A673 (cell line): ENCODE measurements around the gene SUGP2. TPM values are rescaled to one million over a fixed set of nuclear protein-coding genes. Genes with fewer than 3 reads are reported as not detected.

Experiments
- BruUV-seq: library from RNA; stranded (reverse); fragments of 400-500 nt; replicated peaks from 2 replicates; lab custom pipeline; 2021; lab: Mats Ljungman, UMichigan
- CTCF ChIA-PET: fragments of 300-600 bp; sonication (Branson Sonifier 250); formaldehyde crosslinking; loops from one replicate; lab custom pipeline; 2022; ENCODE audit warnings: antibody characterized with exemption; lab: Charles Lee
- POLR2A ChIA-PET: fragments of 300-600 bp; sonication (Branson Sonifier 250); formaldehyde crosslinking; loops from one replicate; lab custom pipeline; 2022; ENCODE audit warnings: antibody characterized with exemption; ENCODE audit not compliant: low non-redundant PET; lab: Charles Lee
- DNase-seq: peaks from one replicate; pipeline ENCODE4 v3.0.0-alpha.2; 2015; ENCODE audit warnings: low spot score
- H3K27ac ChIP-seq: fragments of 200-600 bp; sonication (generic); 2 replicates; pipeline ENCODE4 v1.5.1; 2016; ENCODE audit warnings: mixed run types, low read depth, mild to moderate bottlenecking, mixed read lengths, antibody characterized with exemption, low read length; ENCODE audit not compliant: poor library complexity, severe bottlenecking
- H3K27me3 ChIP-seq: fragments of 200-600 bp; sonication (generic); replicated peaks from 2 replicates; pipeline ENCODE4 v1.6.1; 2017; ENCODE audit warnings: mixed run types, low read depth, mild to moderate bottlenecking, mixed read lengths, antibody characterized with exemption, low read length; ENCODE audit not compliant: insufficient read depth, poor library complexity
- H3K36me3 ChIP-seq: fragments of 200-600 bp; sonication (generic); 2 replicates; pipeline ENCODE4 v1.6.1; 2016; ENCODE audit warnings: mixed run types, mild to moderate bottlenecking, mixed read lengths, antibody characterized with exemption, low read length; ENCODE audit not compliant: insufficient read depth, poor library complexity, severe bottlenecking
- H3K4me1 ChIP-seq: fragments of 200-600 bp; sonication (generic); 2 replicates; pipeline ENCODE4 v1.6.1; 2017; ENCODE audit warnings: mixed run types, mild to moderate bottlenecking, mixed read lengths, antibody characterized with exemption, low read length; ENCODE audit not compliant: insufficient read depth, poor library complexity, severe bottlenecking
- H3K4me3 ChIP-seq: fragments of 200-600 bp; sonication (generic); 2 replicates; pipeline ENCODE4 v1.5.1; 2016; ENCODE audit warnings: low read depth, mixed run types, mild to moderate bottlenecking, mixed read lengths, low read length; ENCODE audit not compliant: poor library complexity, severe bottlenecking
- H3K9me3 ChIP-seq: fragments of 200-600 bp; sonication (generic); 2 replicates; pipeline ENCODE4 v1.6.1; 2016; ENCODE audit warnings: mixed run types, low read depth, mild to moderate bottlenecking, mixed read lengths, antibody characterized with exemption, low read length; ENCODE audit not compliant: poor library complexity, severe bottlenecking
- EZH2 ChIP-seq: fragments of 200-600 bp; sonication (generic); IDR thresholded peaks from 2 replicates; pipeline ENCODE4 v1.6.1; 2017; ENCODE audit warnings: borderline replicate concordance, low read depth, mild to moderate bottlenecking, mixed read lengths, antibody characterized with exemption, low read length; ENCODE audit not compliant: poor library complexity, severe bottlenecking
- intact Hi-C: fragments of 100-400 bp; cut with micrococcal nuclease; formaldehyde crosslinking; loops from one replicate; pipeline ENCODE4 v1.10.0; 2022; ENCODE audit not compliant: unreplicated experiment
- total RNA-seq: library from RNA; stranded (reverse); gene quantifications from 2 replicates; pipeline ENCODE4 v1.2.3, GENCODE V29; 2021
- TF ChIP-seq, protein P1 (sequence below): fragments of 300-800, 200-600 bp; sonication (generic); conservative IDR thresholded peaks from 2 replicates; pipeline ENCODE4 v1.5.1; 2017; ENCODE audit warnings: low read depth, mild to moderate bottlenecking, antibody characterized with exemption, low read length, moderate library complexity, mixed read lengths

Gene SUGP2
- total RNA-seq, 1 experiment from 2014 or later, result 120 TPM

DNA sequence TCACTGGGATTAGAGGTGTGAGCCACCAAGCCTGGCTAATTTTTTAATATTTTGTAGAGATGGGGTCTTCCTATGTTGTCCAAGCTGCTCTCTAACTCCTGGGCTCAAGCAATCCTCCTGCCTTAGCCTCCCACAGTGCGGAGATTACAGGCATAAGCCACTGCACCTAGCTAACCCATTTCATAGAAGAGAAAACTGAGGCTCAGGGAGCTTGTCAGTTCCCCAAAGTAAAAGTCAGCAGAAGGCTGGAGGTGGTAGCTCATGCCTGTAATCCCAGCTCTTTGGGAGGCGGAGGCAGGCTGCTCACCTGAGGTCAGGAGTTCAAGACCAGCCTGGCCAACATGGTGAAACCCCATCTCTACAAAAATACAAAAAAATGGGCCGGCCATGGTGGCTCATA, 83.5 kb downstream of the SUGP2 start:
- no TSS peak for BruUV-seq
- H3K4me1 ChIP-seq, result no peaks in the 10 kb centered on the region
- H3K4me3 ChIP-seq, result no peak overlapping the region
- ChIA-PET POLR2A (no interaction called here), CTCF (no interaction called here)
- no peak for DNase-seq
- no peak overlapping the region for H3K27ac ChIP-seq
- no peaks in the 10 kb centered on the region for H3K9me3 ChIP-seq
- H3K27me3 ChIP-seq, result no peaks in the 10 kb centered on the region
- intact Hi-C loops, result no loop called here
- no peaks in the 10 kb centered on the region for H3K36me3 ChIP-seq
- TF ChIP-seq, protein P1, sequence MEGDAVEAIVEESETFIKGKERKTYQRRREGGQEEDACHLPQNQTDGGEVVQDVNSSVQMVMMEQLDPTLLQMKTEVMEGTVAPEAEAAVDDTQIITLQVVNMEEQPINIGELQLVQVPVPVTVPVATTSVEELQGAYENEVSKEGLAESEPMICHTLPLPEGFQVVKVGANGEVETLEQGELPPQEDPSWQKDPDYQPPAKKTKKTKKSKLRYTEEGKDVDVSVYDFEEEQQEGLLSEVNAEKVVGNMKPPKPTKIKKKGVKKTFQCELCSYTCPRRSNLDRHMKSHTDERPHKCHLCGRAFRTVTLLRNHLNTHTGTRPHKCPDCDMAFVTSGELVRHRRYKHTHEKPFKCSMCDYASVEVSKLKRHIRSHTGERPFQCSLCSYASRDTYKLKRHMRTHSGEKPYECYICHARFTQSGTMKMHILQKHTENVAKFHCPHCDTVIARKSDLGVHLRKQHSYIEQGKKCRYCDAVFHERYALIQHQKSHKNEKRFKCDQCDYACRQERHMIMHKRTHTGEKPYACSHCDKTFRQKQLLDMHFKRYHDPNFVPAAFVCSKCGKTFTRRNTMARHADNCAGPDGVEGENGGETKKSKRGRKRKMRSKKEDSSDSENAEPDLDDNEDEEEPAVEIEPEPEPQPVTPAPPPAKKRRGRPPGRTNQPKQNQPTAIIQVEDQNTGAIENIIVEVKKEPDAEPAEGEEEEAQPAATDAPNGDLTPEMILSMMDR, result no peak
- TF ChIP-seq EZH2, result no peak

DNA sequence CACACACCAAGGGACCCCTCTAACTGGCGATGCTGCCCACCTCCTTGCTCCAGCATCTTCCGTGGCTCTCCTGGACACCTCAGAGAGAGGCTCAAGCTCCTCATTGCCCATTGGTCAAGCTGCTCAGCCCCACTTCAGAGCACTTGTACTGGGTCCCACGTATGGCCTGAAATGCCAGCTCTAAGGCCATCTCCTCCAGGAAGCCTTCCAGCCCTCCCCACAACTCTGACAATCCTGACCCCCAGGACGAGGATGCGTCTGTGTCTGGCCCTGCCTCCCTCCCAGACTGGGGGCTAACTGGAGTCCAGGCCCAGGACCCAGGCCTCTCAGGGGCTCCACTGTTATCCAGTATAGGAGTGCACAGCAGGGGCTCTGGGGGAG, 84.4 kb downstream of the SUGP2 start:
- DNase-seq, result no peak
- BruUV-seq, result no TSS peak
- H3K4me3 ChIP-seq, result no peak overlapping the region
- POLR2A ChIA-PET, result no interaction called here
- CTCF ChIA-PET, result no interaction called here
- no peak for TF ChIP-seq EZH2
- H3K36me3 ChIP-seq, result no peaks in the 10 kb centered on the region
- no peak overlapping the region for H3K27ac ChIP-seq
- H3K27me3 ChIP-seq, result no peaks in the 10 kb centered on the region
- intact Hi-C loops, result no loop called here
- no peaks in the 10 kb centered on the region for H3K9me3 ChIP-seq
- no peaks in the 10 kb centered on the region for H3K4me1 ChIP-seq

DNA sequence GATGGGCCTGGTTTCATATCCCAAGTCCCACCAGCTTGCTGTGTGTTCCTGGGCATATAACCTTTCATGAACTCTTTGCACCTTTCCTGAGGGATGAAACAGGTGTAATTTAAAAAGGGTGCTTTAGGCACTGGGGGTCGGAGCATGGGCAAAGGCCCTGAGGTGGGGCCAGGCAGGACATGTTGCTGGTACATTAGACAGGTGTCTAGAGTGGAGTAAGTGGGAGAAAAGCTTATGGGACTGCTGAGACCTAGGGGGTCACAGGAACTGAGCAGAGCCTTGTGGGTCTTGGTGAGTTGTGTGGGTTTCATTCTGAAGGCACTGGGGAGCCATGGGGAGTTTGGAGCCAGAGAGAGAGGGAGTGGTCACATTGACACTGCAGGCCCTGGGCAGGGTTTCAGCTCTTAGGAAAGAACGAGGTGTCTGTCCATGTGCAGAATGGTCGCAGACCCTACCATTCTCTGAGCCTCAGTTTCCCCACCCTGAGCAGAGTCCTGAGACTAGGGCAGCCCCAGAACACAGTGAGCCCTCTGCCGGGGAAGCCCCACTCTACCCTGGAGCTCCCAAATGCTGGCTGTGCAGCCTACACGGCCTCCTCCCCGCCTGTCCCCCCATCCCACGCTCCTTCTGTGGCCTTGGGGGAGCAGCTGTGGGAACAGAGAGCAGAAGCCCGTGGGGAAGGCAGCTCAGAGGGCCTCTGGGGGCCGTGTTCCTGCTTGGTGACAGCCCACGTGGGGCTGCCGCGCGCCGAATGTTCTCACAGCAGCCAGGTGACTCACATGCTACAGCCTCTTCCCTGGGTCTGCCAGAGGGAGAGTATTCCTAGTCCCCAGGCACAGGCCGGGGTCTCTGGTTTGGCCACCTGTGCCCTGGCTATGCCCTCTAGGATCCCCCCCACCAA, 85.0 kb downstream of the SUGP2 start:
- Histone ChIP-seq H3K4me3 (no peak overlapping the region), H3K27ac (no peak overlapping the region), H3K9me3 (no peaks in the 10 kb centered on the region), H3K36me3 (no peaks in the 10 kb centered on the region), H3K27me3 (no peaks in the 10 kb centered on the region), H3K4me1 (no peaks in the 10 kb centered on the region)
- TF ChIP-seq, protein P1, result no peak
- TF ChIP-seq EZH2, result no peak
- DNase-seq, result no peak
- no TSS peak for BruUV-seq
- intact Hi-C loops, result no loop called here
- ChIA-PET CTCF (no interaction called here), POLR2A (no interaction called here)
